Measurements from ENCODE around the gene LIF.

Gene LIF

GRCh38 chr22:30238136-30238535 lies 8.4 kb downstream of the LIF start:
- Histone ChIP-seq H3K27ac (ENCODE audit: low read depth, low read length) (no peak overlapping the region), H3K9me2 (replicated peaks; ENCODE audit: insufficient read depth, low read length) (no peaks in the 10 kb centered on the region), H3K36me3 (ENCODE audit: low read length) (no peaks in the 10 kb centered on the region), H2AFZ (ENCODE audit: low read depth, low read length, severe bottlenecking) (no peak overlapping the region), H3K27me3 (ENCODE audit: low read length) (no peaks in the 10 kb centered on the region), H3K4me3 (ENCODE audit: insufficient read depth, low read length, poor library complexity, severe bottlenecking) (no peak overlapping the region), H3K79me2 (ENCODE audit: insufficient read depth, low read length) (no peaks in the 10 kb centered on the region), H3K9me3 (ENCODE audit: insufficient read depth, low read length) (no peaks in the 10 kb centered on the region), H4K20me1 (ENCODE audit: low read depth, low read length) (no peaks in the 10 kb centered on the region), H3F3A (ENCODE audit: insufficient read depth) (no peaks in the 10 kb centered on the region), H3K4me2 (ENCODE audit: low read depth, low read length, poor library complexity, severe bottlenecking) (no peak overlapping the region), H3K9ac (ENCODE audit: low read length) (no peak overlapping the region)
- TF ChIP-seq CTCF (IDR thresholded peaks at IDR 0.05; ENCODE audit: insufficient read depth, low read length, poor library complexity, severe bottlenecking) (no peak), EZH2phosphoT487 (conservative IDR thresholded peaks at IDR 0.05; ENCODE audit: low read length) (no peak)

GRCh38 chr22:30236875-30237274 lies 9.7 kb downstream of the LIF start:
- Histone ChIP-seq H3K27me3 (ENCODE audit: low read length) (no peaks in the 10 kb centered on the region), H3K79me2 (ENCODE audit: insufficient read depth, low read length) (no peaks in the 10 kb centered on the region), H4K20me1 (ENCODE audit: low read depth, low read length) (no peaks in the 10 kb centered on the region), H3K4me2 (ENCODE audit: low read depth, low read length, poor library complexity, severe bottlenecking) (no peak overlapping the region), H3K9me3 (ENCODE audit: insufficient read depth, low read length) (no peaks in the 10 kb centered on the region), H3K27ac (ENCODE audit: low read depth, low read length) (no peak overlapping the region), H3K9me2 (replicated peaks; ENCODE audit: insufficient read depth, low read length) (no peaks in the 10 kb centered on the region), H3F3A (ENCODE audit: insufficient read depth) (no peaks in the 10 kb centered on the region), H2AFZ (ENCODE audit: low read depth, low read length, severe bottlenecking) (no peak overlapping the region), H3K9ac (ENCODE audit: low read length) (no peak overlapping the region), H3K36me3 (ENCODE audit: low read length) (no peaks in the 10 kb centered on the region), H3K4me3 (ENCODE audit: insufficient read depth, low read length, poor library complexity, severe bottlenecking) (no peak overlapping the region)
- no peak for TF ChIP-seq CTCF (IDR thresholded peaks at IDR 0.05; ENCODE audit: insufficient read depth, low read length, poor library complexity, severe bottlenecking)
- no peak for TF ChIP-seq EZH2phosphoT487 (conservative IDR thresholded peaks at IDR 0.05; ENCODE audit: low read length)

GRCh38 chr22:30235687-30236170 lies 10.8 kb downstream of the LIF start:
- no peak overlapping the region for H3K27ac ChIP-seq (ENCODE audit: low read depth, low read length)

More at GRCh38 chr22:30235687-30236170, 10.8 kb downstream of the LIF start:
- no peak overlapping the region for H3K4me3 ChIP-seq (ENCODE audit: insufficient read depth, low read length, poor library complexity, severe bottlenecking)
- H3K36me3 ChIP-seq (ENCODE audit: low read length), result no peaks in the 10 kb centered on the region
- H3K4me2 ChIP-seq (ENCODE audit: low read depth, low read length, poor library complexity, severe bottlenecking), result no peak overlapping the region
- no peak overlapping the region for H2AFZ ChIP-seq (ENCODE audit: low read depth, low read length, severe bottlenecking)
- no peak for TF ChIP-seq CTCF (IDR thresholded peaks at IDR 0.05; ENCODE audit: insufficient read depth, low read length, poor library complexity, severe bottlenecking)
- no peak for TF ChIP-seq EZH2phosphoT487 (conservative IDR thresholded peaks at IDR 0.05; ENCODE audit: low read length)
- no peak overlapping the region for H3K9ac ChIP-seq (ENCODE audit: low read length)
- no peaks in the 10 kb centered on the region for H4K20me1 ChIP-seq (ENCODE audit: low read depth, low read length)
- H3K9me3 ChIP-seq (ENCODE audit: insufficient read depth, low read length), result no peaks in the 10 kb centered on the region
- no peaks in the 10 kb centered on the region for H3F3A ChIP-seq (ENCODE audit: insufficient read depth)
- no peaks in the 10 kb centered on the region for H3K79me2 ChIP-seq (ENCODE audit: insufficient read depth, low read length)
- no peaks in the 10 kb centered on the region for H3K9me2 ChIP-seq (replicated peaks; ENCODE audit: insufficient read depth, low read length)
- H3K27me3 ChIP-seq (ENCODE audit: low read length), result no peaks in the 10 kb centered on the region
